Endothelial cell of umbilical vein (primary cell): ENCODE results near the gene GEMIN4. TPM values are rescaled to one million over a fixed set of nuclear protein-coding genes. Genes with fewer than 3 reads are reported as not detected.

Experiments
- Bru-seq: library from RNA; stranded (reverse); fragments of 400-500 nt; gene quantifications from one replicate; lab custom pipeline; 2021; lab: Mats Ljungman, UMichigan
- BruChase-seq, 2 experiments: library from RNA; stranded (reverse); fragments of 400-500 nt; gene quantifications; one replicate each; lab custom pipeline; 2021; lab: Mats Ljungman, UMichigan
- BruUV-seq: library from RNA; stranded (reverse); fragments of 400-500 nt; replicated peaks from 2 replicates; lab custom pipeline; 2021; lab: Mats Ljungman, UMichigan
- CTCF ChIA-PET: fragments of 300-600, 350-600 bp; sonication (Branson Sonifier 250); formaldehyde crosslinking; loops from one replicate; lab custom pipeline; 2021; ENCODE audit warnings: antibody characterized with exemption, inconsistent platforms; lab: Charles Lee
- POLR2A ChIA-PET: fragments of 300-600, 350-600 bp; sonication (Branson Sonifier 250); formaldehyde crosslinking; loops from one replicate; lab custom pipeline; 2021; ENCODE audit warnings: antibody characterized with exemption, inconsistent platforms; lab: Charles Lee
- DNase-seq: peaks from one replicate; pipeline ENCODE4 v3.0.0-alpha.2; 2011; ENCODE audit warnings: low read depth, low spot score
- FAIRE-seq: peaks from 2 replicates; lab custom pipeline; 2011; peaks lifted over from hg19 to GRCh38; lab: Jason Lieb, UNC
- H2AFZ ChIP-seq: 2 replicates; pipeline ENCODE4 v1.6.0; 2012; ENCODE audit warnings: low read depth, low read length, control low read depth, inconsistent platforms
- H3K27ac ChIP-seq: 2 replicates; pipeline ENCODE4 v1.5.1; 2011; ENCODE audit warnings: low read depth, mild to moderate bottlenecking, control low read depth, low read length, moderate library complexity; ENCODE audit not compliant: insufficient read depth
- H3K27me3 ChIP-seq, 2 experiments: 2 replicates each; pipeline versions ENCODE4 v1.6.0 to v1.6.1; 2011; ENCODE audit warnings: low read length in 2 of 2, mixed read lengths in 1 of 2; ENCODE audit not compliant: control insufficient read depth in 2 of 2, insufficient read depth in 2 of 2
- H3K36me3 ChIP-seq, 2 experiments: 2 replicates in 1 of 2; 3 replicates in 1 of 2; pipeline ENCODE4 v1.5.1; 2011; ENCODE audit warnings: low read length in 2 of 2, mild to moderate bottlenecking in 1 of 2, moderate library complexity in 1 of 2; ENCODE audit not compliant: control insufficient read depth in 2 of 2, insufficient read depth in 2 of 2; ENCODE audit errors: extremely low read depth in 1 of 2
- H3K4me1 ChIP-seq: 3 replicates; pipeline ENCODE4 v1.5.1; 2011; ENCODE audit warnings: mild to moderate bottlenecking, low read length; ENCODE audit not compliant: control insufficient read depth, insufficient read depth; ENCODE audit errors: extremely low read depth
- H3K4me2 ChIP-seq: 2 replicates; pipeline ENCODE4 v1.6.1; 2011; ENCODE audit warnings: low read length, control low read depth, mixed read lengths; ENCODE audit not compliant: insufficient read depth
- H3K4me3 ChIP-seq, 3 experiments: fragments of 200-600 bp in 1 of 3; sonication (generic), shearing (Covaris generic) in 1 of 3; replicated peaks in 1 of 3; 2 replicates each; pipeline ENCODE4 v1.5.1; 2011 to 2016; ENCODE audit warnings: control low read depth in 3 of 3, low read length in 3 of 3, mild to moderate bottlenecking in 2 of 3, inconsistent platforms in 1 of 3, low read depth in 1 of 3, moderate library complexity in 1 of 3; ENCODE audit not compliant: insufficient read depth in 1 of 3
- H3K79me2 ChIP-seq: 2 replicates; pipeline ENCODE4 v1.6.0; 2012; ENCODE audit warnings: low read length, inconsistent platforms; ENCODE audit not compliant: control insufficient read depth, insufficient read depth
- H3K9ac ChIP-seq: replicated peaks from 2 replicates; pipeline ENCODE3; 2011; ENCODE audit warnings: low read length, control low read depth; ENCODE audit not compliant: insufficient read depth; ENCODE audit errors: extremely low read depth
- H3K9me1 ChIP-seq: replicated peaks from 3 replicates; pipeline ENCODE4 v1.6.0; 2011; ENCODE audit warnings: mild to moderate bottlenecking, low read length; ENCODE audit not compliant: control insufficient read depth, insufficient read depth; ENCODE audit errors: extremely low read depth
- H3K9me3 ChIP-seq: replicated peaks from 2 replicates; pipeline ENCODE4 v1.5.1; 2012; ENCODE audit warnings: low read length, inconsistent platforms; ENCODE audit not compliant: control insufficient read depth, insufficient read depth
- H4K20me1 ChIP-seq: replicated peaks from 2 replicates; pipeline ENCODE3; 2011; ENCODE audit warnings: mild to moderate bottlenecking, low read length; ENCODE audit not compliant: control insufficient read depth, insufficient read depth; ENCODE audit errors: extremely low read depth
- CTCF ChIP-seq, 2 donors: IDR thresholded peaks; 1 replicate in 1 of 2; 2 replicates in 1 of 2; pipeline ENCODE4 v1.5.1; 2011; ENCODE audit warnings: low read length in 2 of 2, mild to moderate bottlenecking in 2 of 2, moderate library complexity in 2 of 2, control low read depth in 1 of 2, inconsistent platforms in 1 of 2, low read depth in 1 of 2; ENCODE audit not compliant: insufficient read depth in 1 of 2; ENCODE audit errors: extremely low read depth in 1 of 2
- EZH2 ChIP-seq: IDR thresholded peaks from 2 replicates; pipeline ENCODE4 v1.6.1; 2012; ENCODE audit warnings: borderline replicate concordance, low read depth, mild to moderate bottlenecking, moderate library complexity, low read length, inconsistent platforms; ENCODE audit not compliant: severe bottlenecking
- MYC ChIP-seq: IDR thresholded peaks from one replicate; pipeline ENCODE4 v1.6.1; 2011; ENCODE audit warnings: mild to moderate bottlenecking, low read depth, low read length
- POLR2A ChIP-seq: IDR thresholded peaks from 2 replicates; pipeline ENCODE4 v1.6.1; 2012; ENCODE audit warnings: low read depth, mild to moderate bottlenecking, control low read depth, low read length
- POLR2AphosphoS5 ChIP-seq: IDR thresholded peaks from 2 replicates; pipeline ENCODE4 v1.6.1; 2012; ENCODE audit warnings: low read depth, mild to moderate bottlenecking, control low read depth, low read length, moderate library complexity; ENCODE audit not compliant: insufficient read depth
- dilution Hi-C: fragments of 300-500 bp; cut with MboI; formaldehyde crosslinking; loops from one replicate; pipeline ENCODE4 v1.15.0; 2019; ENCODE audit warnings: low sequenced_read_pairs; ENCODE audit not compliant: extremely low pct_ligation_motif_present
- intact Hi-C: fragments of 100-400 bp; cut with micrococcal nuclease; formaldehyde crosslinking; loops from one replicate; pipeline ENCODE4 v1.10.0; 2022
- long read RNA-seq: library from polyadenylated mRNA; stranded (forward); transcript quantifications from one replicate; pipeline ENCODE4 v2.0.0, GENCODE V29; 2021
- polyA minus RNA-seq, 3 experiments: library from RNA; depleted of rRNA, polyadenylated mRNA; stranded (reverse); fragments of >200 nt; gene quantifications; 1 replicate in 1 of 3; 2 replicates in 2 of 3; pipeline ENCODE4 v1.2.3, GENCODE V29; 2011
- polyA plus RNA-seq, 4 experiments: library from polyadenylated mRNA; depleted of rRNA in 3 of 4; stranded (reverse) in 3 of 4; unstranded in 1 of 4; fragments of >200 nt; gene quantifications; 2 replicates each; pipeline versions ENCODE4 v1.2.1 to v1.2.3, GENCODE V29; 2011 to 2012; ENCODE audit warnings: missing spikeins in 1 of 4
- total RNA-seq: library from RNA; stranded (reverse); gene quantifications from 2 replicates; pipeline ENCODE4 v1.2.3, GENCODE V29; 2021

Gene GEMIN4
- total RNA-seq (29.1 and 29.9 TPM in 2 replicates), polyA plus RNA-seq (23.5 and 24.1 TPM in 2 replicates), polyA minus RNA-seq (22.0 and 31.9 TPM in 2 replicates), Bru-seq, nascent RNA (percentile 70 among the genes with signal in this experiment), BruChase-seq, experiment 1, labeled RNA remaining after a 6-hour chase (percentile 68 among the genes with signal in this experiment), BruChase-seq, experiment 2, labeled RNA remaining after a 2-hour chase (percentile 81 among the genes with signal in this experiment)
- 18.3 and 21.2 TPM in 2 replicates for polyA plus RNA-seq (2011; cell fraction: cytosol; rRNA removed)
- 40.6 and 48.3 TPM in 2 replicates for polyA plus RNA-seq (2011; cell fraction: nucleus; rRNA removed)
- polyA plus RNA-seq (2012) = 18.0 and 20.9 TPM in 2 replicates
- 26.8 TPM for polyA minus RNA-seq (2011; cell fraction: cytosol; rRNA and poly(A)+ RNA removed)
- 13.8 and 18.1 TPM in 2 replicates for polyA minus RNA-seq (2011; cell fraction: nucleus; rRNA and poly(A)+ RNA removed)
- long read RNA-seq, full-length matches to known transcripts = 49 of 54 reads
- long read RNA-seq, partial matches to known transcripts = 0 of 54 reads
- long read RNA-seq, other reads (novel, unspliced or antisense) = 5 of 54 reads

- dilution Hi-C loops (no loop called here), intact Hi-C loops (loop anchor here (1.0 kb wide), 4 partner anchors 19 to 229 kb away; partner anchors contain the start of genes GLOD4, MRM3 and VPS53)
- Histone ChIP-seq H3K4me1 (peaks cover 18% of the 10 kb centered on the region), H3K79me2 (peaks cover 43% of the 10 kb centered on the region), H3K9ac (peak within 1 kb of the TSS; percentile 75), H3K27ac (peak within 1 kb of the TSS; percentile 30), H3K36me3 (peaks cover 4 to 6% of the 10 kb centered on the region in 2 experiments), H4K20me1 (no peaks in the 10 kb centered on the region), H3K27me3 (no peaks in the 10 kb centered on the region), H2AFZ (peak within 1 kb of the TSS; percentile 70), H3K4me2 (peak within 1 kb of the TSS; percentile 64), H3K9me1 (no peaks in the 10 kb centered on the region), H3K4me3 (peak within 1 kb of the TSS; percentile 34 to 82 (median 78)), H3K9me3 (no peaks in the 10 kb centered on the region)
- FAIRE-seq = peak; percentile 85
- DNase-seq = peak; percentile 92
- BruUV-seq = no TSS peak
- ChIA-PET CTCF (interaction anchor here (0.8 to 3.2 kb wide), 9 partner anchors 10 to 340 kb away, joined by 3 to 18 read pairs (median 4); partner anchors contain the start of gene TIMM22), POLR2A (no interaction called here)
- peak; percentile 75 for TF ChIP-seq MYC
- TF ChIP-seq EZH2 = no peak
- peak; percentile 94 to 99 for TF ChIP-seq CTCF (IDR thresholded peaks at IDR 0.05; ENCODE audit: extremely low read depth in 1 of 2, insufficient read depth in 1 of 2, low read depth in 1 of 2, low read length in 2 of 2)
- TF ChIP-seq POLR2A = peak; percentile 64
- peak; percentile 93 for TF ChIP-seq POLR2AphosphoS5
Observed at GRCh38 chr17:752002-752619, at the start of gene GEMIN4. Gene GEMIN4 (minus strand): TSS chr17:752264. CDS start chr17:752142, 122 bp downstream.
